Smooth muscle cell (in vitro differentiated cells): ENCODE results near the gene NRP2. TPM values are rescaled to one million over a fixed set of nuclear protein-coding genes. Genes with fewer than 3 reads are reported as not detected.

Experiments used
- DNase-seq: peaks from one replicate; lab custom pipeline; 2025; ENCODE audit not compliant: unreplicated experiment; lab: John Stamatoyannopoulos, UW
- H2AFZ ChIP-seq: fragments of 200-600 bp; sonication (generic); 2 replicates; pipeline ENCODE4 v1.6.0; 2016; ENCODE audit warnings: antibody characterized with exemption, low read depth, mild to moderate bottlenecking
- H3F3A ChIP-seq: fragments of 200-600 bp; sonication (generic); 2 replicates; pipeline ENCODE4 v1.6.0; 2017; ENCODE audit warnings: antibody characterized with exemption, low read depth
- H3K27ac ChIP-seq: fragments of 200-600 bp; sonication (generic); 2 replicates; pipeline ENCODE4 v1.5.1; 2016; ENCODE audit warnings: low read depth, mild to moderate bottlenecking
- H3K27me3 ChIP-seq: fragments of 200-600 bp; sonication (generic); 2 replicates; pipeline ENCODE4 v1.6.1; 2016; ENCODE audit warnings: low read depth, mild to moderate bottlenecking
- H3K36me3 ChIP-seq: fragments of 200-600 bp; sonication (generic); 2 replicates; pipeline ENCODE4 v1.5.1; 2016; ENCODE audit warnings: low read depth
- H3K4me1 ChIP-seq: fragments of 200-600 bp; sonication (generic); 2 replicates; pipeline ENCODE4 v1.5.1; 2016; ENCODE audit warnings: low read depth
- H3K4me2 ChIP-seq: fragments of 200-600 bp; sonication (generic); 2 replicates; pipeline ENCODE4 v1.6.0; 2016; ENCODE audit warnings: mild to moderate bottlenecking
- H3K4me3 ChIP-seq: fragments of 200-600 bp; sonication (generic); 2 replicates; pipeline ENCODE4 v1.5.1; 2016; ENCODE audit warnings: mild to moderate bottlenecking
- H3K79me2 ChIP-seq: fragments of 200-600 bp; sonication (generic); 2 replicates; pipeline ENCODE4 v1.6.0; 2016; ENCODE audit warnings: low read depth, mild to moderate bottlenecking
- H3K9ac ChIP-seq: fragments of 200-600 bp; sonication (generic); 2 replicates; pipeline ENCODE4 v1.6.0; 2016; ENCODE audit warnings: low read depth
- H3K9me3 ChIP-seq: fragments of 200-600 bp; sonication (generic); replicated peaks from 2 replicates; pipeline ENCODE4 v1.5.1; 2016; ENCODE audit warnings: low read depth
- H4K20me1 ChIP-seq: fragments of 200-600 bp; sonication (generic); 2 replicates; pipeline ENCODE4 v1.6.0; 2016; ENCODE audit warnings: low read depth
- CTCF ChIP-seq: fragments of 200-600 bp; sonication (generic); IDR thresholded peaks from 2 replicates; pipeline ENCODE4 v1.5.1; 2017; ENCODE audit warnings: borderline replicate concordance, mild to moderate bottlenecking, antibody characterized with exemption; ENCODE audit not compliant: insufficient read depth, poor library complexity, severe bottlenecking
- WGBS: methylation state at CpG from one replicate; pipeline ENCODE4 v1.1.7; 2016; ENCODE audit warnings: low lambda C conversion rate; 5-methylcytosine and 5-hydroxymethylcytosine counted together
- polyA plus RNA-seq: library from polyadenylated mRNA; unstranded; fragments of >200 nt; fragmentation: Nextera tagmentation; extraction: Ambion mirVana; gene quantifications from 2 replicates; pipeline ENCODE4 v1.2.1, GENCODE V29; 2016
- total RNA-seq: library from RNA; depleted of rRNA; stranded (reverse); fragments of >200 nt; gene quantifications from 2 replicates; pipeline ENCODE4 v1.2.3, GENCODE V29; 2014

NRP2 gene
- total and polyA plus RNA-seq, 2 experiments from 2014 or later = 58.4 to 96.1 TPM

- DNase-seq = no peak
- H3K27ac ChIP-seq = no peak overlapping the region
- TF ChIP-seq CTCF = no peak
- H3F3A ChIP-seq = no peaks in the 10 kb centered on the region
- H3K9me3 ChIP-seq = no peaks in the 10 kb centered on the region
- WGBS = 92% methylated on average over 4 of the region's 4 CpGs
- H2AFZ ChIP-seq = no peak overlapping the region
- no peaks in the 10 kb centered on the region for H3K79me2 ChIP-seq
- no peaks in the 10 kb centered on the region for H3K36me3 ChIP-seq
- H3K4me3 ChIP-seq = no peak overlapping the region
- no peak overlapping the region for H3K9ac ChIP-seq
- H3K27me3 ChIP-seq = no peaks in the 10 kb centered on the region
- no peaks in the 10 kb centered on the region for H4K20me1 ChIP-seq
- H3K4me2 ChIP-seq = no peak overlapping the region
- H3K4me1 ChIP-seq = no peaks in the 10 kb centered on the region
These were observed 115.6 kb downstream of the NRP2 start for GRCh38 chr2:205797866-205798265.

GRCh38 chr2:205800224-205800623 lies 117.9 kb downstream of the NRP2 start:
- H2AFZ ChIP-seq = no peak overlapping the region
- no peaks in the 10 kb centered on the region for H3K36me3 ChIP-seq
- H3K9ac ChIP-seq = no peak overlapping the region
- TF ChIP-seq CTCF = no peak
- no peak overlapping the region for H3K4me3 ChIP-seq
- H3K27ac ChIP-seq = no peak overlapping the region
- no peaks in the 10 kb centered on the region for H3K79me2 ChIP-seq
- H3F3A ChIP-seq = no peaks in the 10 kb centered on the region
- no peaks in the 10 kb centered on the region for H3K4me1 ChIP-seq
- DNase-seq = no peak
- no peaks in the 10 kb centered on the region for H4K20me1 ChIP-seq
- H3K27me3 ChIP-seq = no peaks in the 10 kb centered on the region
- H3K4me2 ChIP-seq = no peak overlapping the region
- H3K9me3 ChIP-seq = no peaks in the 10 kb centered on the region
- 91% methylated on average over 2 of the region's 2 CpGs for WGBS

GRCh38 chr2:205800773-205801172 lies 118.5 kb downstream of the NRP2 start:
- WGBS = 15% methylated on average over 3 of the region's 3 CpGs
- no peak for TF ChIP-seq CTCF
- no peaks in the 10 kb centered on the region for H3K27me3 ChIP-seq
- no peaks in the 10 kb centered on the region for H4K20me1 ChIP-seq
- H3K4me3 ChIP-seq = no peak overlapping the region
- H2AFZ ChIP-seq = no peak overlapping the region
- no peaks in the 10 kb centered on the region for H3K36me3 ChIP-seq
- H3K79me2 ChIP-seq = no peaks in the 10 kb centered on the region
- H3K9ac ChIP-seq = no peak overlapping the region
- H3K27ac ChIP-seq = no peak overlapping the region
- H3K9me3 ChIP-seq = no peaks in the 10 kb centered on the region
- H3K4me1 ChIP-seq = no peaks in the 10 kb centered on the region
- peak; percentile 24 for DNase-seq
- H3F3A ChIP-seq = no peaks in the 10 kb centered on the region
- no peak overlapping the region for H3K4me2 ChIP-seq

DNA sequence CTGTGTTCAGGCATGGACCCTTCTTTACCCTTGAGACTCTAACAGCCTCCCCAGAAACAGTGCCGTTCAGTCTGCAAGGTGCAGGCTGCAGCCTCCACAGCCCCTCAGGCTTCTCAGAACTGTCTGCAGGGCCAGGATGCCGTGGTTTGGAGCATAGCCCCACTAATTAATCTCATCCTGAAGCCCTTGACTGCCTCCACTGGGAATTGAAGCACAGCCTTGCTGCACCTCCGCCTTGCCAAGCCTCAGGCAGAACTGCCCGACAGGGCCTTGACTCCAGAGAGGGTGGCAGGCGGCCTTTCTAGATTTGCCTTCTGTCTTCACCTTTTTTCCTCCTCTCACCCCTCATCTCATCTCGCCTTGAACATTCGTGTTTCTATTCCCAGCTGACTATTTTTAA lies 119.8 kb downstream of the NRP2 start:
- WGBS = 85% methylated on average over 7 of the region's 7 CpGs
- H3K9me3 ChIP-seq = no peaks in the 10 kb centered on the region
- H3K4me2 ChIP-seq = no peak overlapping the region
- no peaks in the 10 kb centered on the region for H3K27me3 ChIP-seq
- TF ChIP-seq CTCF = no peak
- no peaks in the 10 kb centered on the region for H4K20me1 ChIP-seq
- H3K4me1 ChIP-seq = no peaks in the 10 kb centered on the region
- H3K79me2 ChIP-seq = no peaks in the 10 kb centered on the region
- H3K9ac ChIP-seq = no peak overlapping the region
- no peaks in the 10 kb centered on the region for H3K36me3 ChIP-seq
- no peak overlapping the region for H3K4me3 ChIP-seq
- no peak for DNase-seq
- no peak overlapping the region for H2AFZ ChIP-seq
- H3K27ac ChIP-seq = no peak overlapping the region
- H3F3A ChIP-seq = no peaks in the 10 kb centered on the region
